ENCODE results near the gene COL4A1.

DNA sequence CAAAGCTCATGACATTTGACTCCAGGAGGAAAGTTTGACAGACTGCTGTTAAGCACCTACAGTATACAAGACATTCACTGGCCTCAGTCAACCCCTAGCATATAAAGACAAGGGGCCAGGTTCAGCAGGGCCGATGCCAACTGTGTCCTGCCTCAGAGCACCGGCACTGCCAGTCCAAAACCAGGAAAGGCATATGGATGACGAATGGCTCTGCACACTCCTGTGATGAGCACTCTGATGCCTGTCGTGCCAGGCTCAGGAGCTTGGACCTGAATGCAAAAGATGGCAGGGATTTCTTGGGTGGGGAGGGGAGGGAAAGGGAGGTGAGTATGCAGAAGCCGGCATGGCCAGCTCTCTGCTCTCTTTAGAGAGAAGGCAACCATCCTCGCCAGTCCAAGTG, 38.9 kb downstream of the COL4A1 start:
- TF ChIP-seq, protein P1, sequence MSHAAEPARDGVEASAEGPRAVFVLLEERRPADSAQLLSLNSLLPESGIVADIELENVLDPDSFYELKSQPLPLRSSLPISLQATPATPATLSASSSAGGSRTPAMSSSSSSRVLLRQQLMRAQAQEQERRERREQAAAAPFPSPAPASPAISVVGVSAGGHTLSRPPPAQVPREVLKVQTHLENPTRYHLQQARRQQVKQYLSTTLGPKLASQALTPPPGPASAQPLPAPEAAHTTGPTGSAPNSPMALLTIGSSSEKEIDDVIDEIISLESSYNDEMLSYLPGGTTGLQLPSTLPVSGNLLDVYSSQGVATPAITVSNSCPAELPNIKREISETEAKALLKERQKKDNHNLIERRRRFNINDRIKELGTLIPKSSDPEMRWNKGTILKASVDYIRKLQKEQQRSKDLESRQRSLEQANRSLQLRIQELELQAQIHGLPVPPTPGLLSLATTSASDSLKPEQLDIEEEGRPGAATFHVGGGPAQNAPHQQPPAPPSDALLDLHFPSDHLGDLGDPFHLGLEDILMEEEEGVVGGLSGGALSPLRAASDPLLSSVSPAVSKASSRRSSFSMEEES (CRISPR knock-in tag; IDR thresholded peaks at IDR 0.05) = no peak
- TF ChIP-seq RFXANK (CRISPR knock-in tag; IDR thresholded peaks at IDR 0.05) = no peak
- TF ChIP-seq, protein P2, sequence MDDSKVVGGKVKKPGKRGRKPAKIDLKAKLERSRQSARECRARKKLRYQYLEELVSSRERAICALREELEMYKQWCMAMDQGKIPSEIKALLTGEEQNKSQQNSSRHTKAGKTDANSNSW (CRISPR knock-in tag; IDR thresholded peaks at IDR 0.05; ENCODE audit: borderline replicate concordance) = no peak
- no peak for TF ChIP-seq NFE2 (CRISPR knock-in tag; IDR thresholded peaks at IDR 0.05)
- TF ChIP-seq, protein P3, sequence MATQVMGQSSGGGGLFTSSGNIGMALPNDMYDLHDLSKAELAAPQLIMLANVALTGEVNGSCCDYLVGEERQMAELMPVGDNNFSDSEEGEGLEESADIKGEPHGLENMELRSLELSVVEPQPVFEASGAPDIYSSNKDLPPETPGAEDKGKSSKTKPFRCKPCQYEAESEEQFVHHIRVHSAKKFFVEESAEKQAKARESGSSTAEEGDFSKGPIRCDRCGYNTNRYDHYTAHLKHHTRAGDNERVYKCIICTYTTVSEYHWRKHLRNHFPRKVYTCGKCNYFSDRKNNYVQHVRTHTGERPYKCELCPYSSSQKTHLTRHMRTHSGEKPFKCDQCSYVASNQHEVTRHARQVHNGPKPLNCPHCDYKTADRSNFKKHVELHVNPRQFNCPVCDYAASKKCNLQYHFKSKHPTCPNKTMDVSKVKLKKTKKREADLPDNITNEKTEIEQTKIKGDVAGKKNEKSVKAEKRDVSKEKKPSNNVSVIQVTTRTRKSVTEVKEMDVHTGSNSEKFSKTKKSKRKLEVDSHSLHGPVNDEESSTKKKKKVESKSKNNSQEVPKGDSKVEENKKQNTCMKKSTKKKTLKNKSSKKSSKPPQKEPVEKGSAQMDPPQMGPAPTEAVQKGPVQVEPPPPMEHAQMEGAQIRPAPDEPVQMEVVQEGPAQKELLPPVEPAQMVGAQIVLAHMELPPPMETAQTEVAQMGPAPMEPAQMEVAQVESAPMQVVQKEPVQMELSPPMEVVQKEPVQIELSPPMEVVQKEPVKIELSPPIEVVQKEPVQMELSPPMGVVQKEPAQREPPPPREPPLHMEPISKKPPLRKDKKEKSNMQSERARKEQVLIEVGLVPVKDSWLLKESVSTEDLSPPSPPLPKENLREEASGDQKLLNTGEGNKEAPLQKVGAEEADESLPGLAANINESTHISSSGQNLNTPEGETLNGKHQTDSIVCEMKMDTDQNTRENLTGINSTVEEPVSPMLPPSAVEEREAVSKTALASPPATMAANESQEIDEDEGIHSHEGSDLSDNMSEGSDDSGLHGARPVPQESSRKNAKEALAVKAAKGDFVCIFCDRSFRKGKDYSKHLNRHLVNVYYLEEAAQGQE (IDR thresholded peaks at IDR 0.05; ENCODE audit: borderline replicate concordance in 1 of 2, low read depth in 1 of 2, low read length in 2 of 2) = no peak
- TF ChIP-seq ESRRA (CRISPR knock-in tag; IDR thresholded peaks at IDR 0.05; ENCODE audit: low read depth) = no peak
- no peak for TF ChIP-seq CTCF (CRISPR knock-in tag; IDR thresholded peaks at IDR 0.05)
- no peak for TF ChIP-seq TAF15 (IDR thresholded peaks at IDR 0.05; ENCODE audit: low read depth, low read length, poor library complexity, severe bottlenecking)
